HL-60/S4 treated with retinoic acid at 250 ng/mL for 4 days and 3 days (cell line): ENCODE measurements around the gene FIBP.
"Not testable (repeated sequence)": the region's sequence is repeated elsewhere in the genome, so short reads cannot be mapped to it uniquely, and the experiment has no call there.

Experiments used
- in situ Hi-C: fragments of 300-500 bp; cut with MboI; formaldehyde crosslinking; loops from 2 replicates; pipeline ENCODE4 v1.7.0; 2022; ENCODE audit warnings: low sequenced_read_pairs

The FIBP gene

DNA sequence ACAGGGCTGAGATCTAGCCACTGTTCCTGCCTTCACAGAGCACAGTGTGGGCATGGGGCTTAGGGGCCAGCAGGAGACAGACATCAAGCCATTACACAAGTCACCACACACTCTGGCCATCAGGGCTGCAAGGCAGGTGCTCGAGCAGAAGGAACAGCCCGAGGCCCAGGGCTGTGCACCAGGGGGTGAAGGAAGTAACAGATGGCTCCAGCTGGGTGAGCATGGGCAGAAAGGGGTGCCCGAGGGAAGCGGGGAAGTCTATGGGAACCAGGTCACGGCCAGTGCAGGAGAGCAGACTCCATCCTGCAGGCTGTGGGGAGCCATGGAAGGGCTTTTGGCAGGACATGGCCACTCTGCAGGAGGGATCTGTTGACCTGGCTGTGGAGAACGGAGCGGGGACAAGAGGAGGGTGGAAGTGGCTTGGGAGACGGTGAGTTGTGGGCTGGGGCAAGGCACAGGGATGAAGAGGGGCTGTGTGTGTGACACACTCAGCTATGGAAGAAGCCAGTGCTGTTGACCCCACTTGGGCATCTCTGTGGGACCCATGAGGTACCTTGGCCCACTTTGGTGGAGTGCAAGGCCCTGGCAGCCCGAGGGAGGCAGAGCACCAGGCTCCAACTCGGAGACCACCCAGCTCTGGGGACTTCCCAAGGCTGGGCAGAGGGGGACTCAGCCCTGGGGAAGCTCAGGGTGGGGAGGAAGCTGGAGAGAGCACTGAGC lies 27.0 kb upstream of the FIBP start:
- in situ Hi-C loops = no loop called here

- in situ Hi-C loops = no loop called here
Measured at GRCh38 chr11:65912845-65913244, 24.6 kb upstream of the FIBP start.

GRCh38 chr11:65911682-65912568 lies 23.7 kb upstream of the FIBP start:
- in situ Hi-C loops = no loop called here

DNA sequence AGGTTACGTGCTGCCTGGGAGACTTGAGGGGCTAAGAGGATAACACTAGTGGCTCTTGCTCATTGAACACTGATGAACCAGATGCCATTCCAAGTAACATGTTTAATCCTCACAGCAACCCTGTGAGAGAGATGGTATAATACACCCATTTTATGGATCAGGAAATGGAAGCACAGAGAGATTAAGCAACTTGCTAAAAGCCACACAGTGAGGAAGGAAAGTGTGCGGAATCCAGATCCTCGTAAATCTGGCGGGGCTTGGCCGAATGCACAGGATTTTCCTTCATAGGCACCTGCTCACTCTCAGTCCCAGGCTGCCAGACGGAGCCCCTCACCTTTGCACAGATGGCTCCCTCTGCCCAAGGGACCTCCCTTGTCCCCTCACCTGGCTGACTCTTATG lies 19.6 kb upstream of the FIBP start:
- in situ Hi-C loops = no loop called here

DNA sequence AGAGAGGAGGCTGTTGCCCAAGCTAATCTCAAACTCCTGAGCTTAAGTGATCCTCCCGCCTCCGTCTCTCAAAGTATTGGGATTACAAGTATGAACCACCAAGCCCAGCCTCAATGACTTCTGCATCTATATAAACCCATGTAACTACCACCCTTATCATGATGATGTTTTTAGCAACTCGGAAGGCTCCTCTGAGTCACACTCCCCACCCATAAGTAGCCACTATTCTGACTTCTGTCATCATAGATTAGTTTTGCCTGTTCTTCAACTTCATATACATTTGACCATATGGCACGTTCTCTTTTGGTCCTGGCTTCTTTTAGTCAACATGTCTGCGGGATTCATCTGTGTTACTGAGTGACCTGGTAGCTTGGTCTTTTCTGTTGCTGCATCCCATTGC lies 18.3 kb upstream of the FIBP start:
- in situ Hi-C loops = no loop called here

GRCh38 chr11:65903715-65904114 lies 15.4 kb upstream of the FIBP start:
- in situ Hi-C loops = no loop called here

- in situ Hi-C loops = no loop called here
Measured at GRCh38 chr11:65903068-65903481, 14.8 kb upstream of the FIBP start.

DNA sequence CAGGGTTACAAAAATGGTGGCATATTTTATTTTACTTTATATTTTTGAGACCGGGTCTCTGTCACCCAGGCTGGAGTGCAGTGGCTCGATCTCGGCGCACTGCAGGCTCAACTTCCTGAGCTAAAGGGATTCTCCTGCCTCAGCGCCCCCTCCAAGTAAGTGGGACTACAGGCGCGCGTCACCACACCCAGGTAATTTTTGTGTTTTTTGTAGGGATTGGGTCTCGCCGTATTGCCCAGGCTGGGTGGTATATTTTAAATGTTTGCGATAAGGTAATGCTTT lies 12.6 kb upstream of the FIBP start:
- in situ Hi-C loops = no loop called here

DNA sequence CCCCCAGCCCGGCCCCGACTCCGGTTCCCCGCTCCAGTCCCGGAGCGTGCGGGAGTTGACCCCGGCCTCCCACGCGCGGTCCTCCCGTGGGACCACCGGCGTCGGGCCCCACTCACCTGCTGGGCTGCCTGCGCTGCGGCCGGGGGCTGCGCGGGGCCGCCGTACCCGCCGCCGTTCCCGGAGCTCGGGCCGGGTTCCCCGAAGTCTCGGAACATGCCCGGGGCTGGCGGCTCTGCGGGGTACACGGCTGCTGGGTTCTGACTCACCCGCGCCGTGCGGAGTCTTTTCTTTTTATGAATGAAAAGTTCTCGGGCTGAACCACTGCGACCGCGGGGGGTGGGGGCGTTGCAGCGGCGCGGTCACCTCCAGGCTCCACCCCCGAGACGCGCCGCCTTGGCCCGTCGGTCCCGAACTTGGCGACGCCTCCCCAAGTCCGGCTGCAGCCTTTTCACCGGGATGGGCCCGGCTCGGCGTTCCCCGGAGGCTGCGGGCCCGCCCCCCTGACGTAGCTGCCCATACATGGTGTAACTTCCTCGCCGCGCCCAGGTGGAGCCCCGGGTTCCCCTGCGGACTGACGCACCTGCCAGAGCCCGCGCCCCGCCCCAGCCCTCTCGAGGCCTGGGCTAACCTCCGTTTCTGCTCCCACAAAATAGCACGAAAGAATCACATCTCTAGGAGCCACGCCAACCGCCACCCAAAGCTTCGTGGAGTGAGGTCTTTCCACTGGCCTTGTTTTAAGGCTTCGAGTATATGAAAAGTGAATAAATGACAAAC lies 12.0 kb upstream of the FIBP start, which contains the start of gene FOSL1:
Gene FOSL1 (minus strand): TSS at position 264 of the 774 bp plus-strand sequence. CDS start 49 bp downstream, at position 215.
- in situ Hi-C loops = no loop called here

GRCh38 chr11:65899356-65900124 lies 11.3 kb upstream of the FIBP start:
- in situ Hi-C loops = no loop called here

- in situ Hi-C loops = no loop called here
Measured at GRCh38 chr11:65898656-65899355, 10.5 kb upstream of the FIBP start.

DNA sequence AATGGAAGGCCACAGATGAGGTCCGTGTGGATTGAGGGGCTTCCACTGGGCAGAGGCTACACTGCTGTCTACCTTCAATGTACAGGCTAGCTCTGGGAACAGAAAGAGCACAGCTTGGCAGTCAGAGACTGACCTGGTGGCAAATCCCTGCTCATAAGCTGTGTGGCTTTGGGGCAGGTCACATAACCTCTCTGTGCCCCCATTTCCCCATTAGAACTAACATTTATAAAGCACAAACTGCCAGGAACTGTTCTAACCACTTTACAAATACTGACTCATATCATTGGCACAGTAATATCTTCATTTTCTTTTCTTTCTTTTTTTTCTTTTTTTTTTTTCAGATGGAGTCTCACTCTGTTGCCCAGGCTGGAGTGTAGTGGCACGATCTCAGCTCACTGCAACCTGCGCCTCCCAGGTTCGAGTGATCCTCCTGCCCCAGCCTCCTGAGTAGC lies 8.8 kb upstream of the FIBP start:
- in situ Hi-C loops = no loop called here

DNA sequence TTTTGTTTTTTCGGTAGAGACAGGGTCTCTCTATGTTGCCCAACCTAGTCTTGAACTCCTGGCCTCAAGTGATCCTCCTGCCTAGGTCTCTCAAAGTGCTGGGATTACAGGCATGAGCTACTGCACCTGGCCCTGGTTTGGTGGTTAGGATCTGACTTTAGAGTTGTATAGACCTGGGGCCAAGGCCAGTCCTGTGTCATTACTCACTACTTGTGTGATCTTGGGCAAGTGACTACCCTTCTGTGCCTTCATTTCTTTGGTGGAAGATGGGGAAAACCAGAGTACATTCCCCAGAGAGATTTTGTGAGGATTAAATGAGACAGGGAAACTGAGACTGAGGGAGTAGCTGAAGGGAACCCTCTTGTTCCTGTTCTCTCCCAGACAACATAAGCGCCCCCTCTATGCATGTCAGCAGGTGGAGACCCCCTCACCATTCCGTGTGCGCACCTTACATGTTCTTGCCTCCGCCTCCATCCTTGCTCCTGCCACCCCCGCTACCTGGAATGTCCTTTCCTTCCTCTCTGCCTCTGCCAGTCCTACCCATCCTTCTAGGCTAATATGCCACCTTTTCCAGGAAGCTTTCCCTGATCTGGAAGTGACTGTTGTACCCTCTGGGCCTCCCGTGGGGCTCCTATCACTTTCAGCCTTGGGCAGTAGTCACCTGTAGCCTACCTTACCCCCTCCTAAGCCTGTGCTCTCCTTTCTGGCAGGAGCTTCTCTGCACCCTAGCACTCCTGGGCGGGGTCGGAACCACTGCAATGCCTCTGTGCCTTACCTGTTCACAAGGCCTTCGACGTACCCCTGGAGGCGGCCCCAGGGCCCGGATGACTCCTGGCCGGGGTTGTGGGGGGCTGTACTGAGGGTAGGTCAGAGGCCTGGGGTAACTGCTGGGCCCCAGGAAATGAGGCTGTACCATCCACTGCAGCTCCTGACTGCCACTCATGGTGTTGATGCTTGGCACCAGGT lies 8.0 kb upstream of the FIBP start:
- in situ Hi-C loops = no loop called here

GRCh38 chr11:65895482-65895981 lies 7.3 kb upstream of the FIBP start:
- in situ Hi-C loops = no loop called here

DNA sequence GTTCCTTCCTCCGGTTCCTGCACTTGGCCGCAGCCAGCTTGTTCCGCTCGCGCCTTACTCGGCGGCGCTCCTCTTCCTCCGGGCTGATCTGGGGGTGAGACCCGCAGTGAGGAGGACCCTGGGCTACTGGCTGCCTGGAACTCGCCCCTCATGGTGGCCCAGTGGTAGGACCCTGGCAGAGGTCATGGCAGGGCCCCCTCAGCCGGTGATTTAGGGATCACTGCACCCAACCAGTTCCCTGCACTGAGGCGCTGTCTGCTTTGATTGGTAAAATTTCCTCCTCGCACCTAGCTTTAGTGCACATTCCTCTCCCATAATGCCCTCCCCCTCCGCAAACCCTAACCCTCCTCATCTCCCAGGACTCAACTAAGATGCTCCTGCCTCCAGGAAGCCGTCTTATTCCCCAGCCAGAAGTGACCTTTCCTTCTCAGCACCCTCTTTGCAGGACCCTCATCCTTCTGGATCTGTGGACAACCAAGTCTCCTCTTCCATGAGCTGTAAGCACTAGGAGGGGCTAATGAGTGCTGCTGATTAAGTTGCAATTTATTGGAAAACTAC lies 5.8 kb upstream of the FIBP start:
- in situ Hi-C loops = no loop called here

GRCh38 chr11:65892661-65893317 lies 4.5 kb upstream of the FIBP start:
- in situ Hi-C loops = no loop called here

- in situ Hi-C loops = not testable (repeated sequence)
Measured at GRCh38 chr11:65892137-65892540, 3.9 kb upstream of the FIBP start.
